K562 (cell line): ENCODE results near the gene ARSI. TPM values are rescaled to one million over a fixed set of nuclear protein-coding genes. Genes with fewer than 3 reads are reported as not detected.

Experiments used
- ATAC-seq: fragments of 200-7000 bp; cut with Tn5 transposase; 3 replicates; pipeline ENCODE4 v1.9.1; 2020; ENCODE audit warnings: moderate library complexity
- BruUV-seq: library from RNA; stranded (reverse); fragments of 400-500 nt; replicated peaks from 2 replicates; lab custom pipeline; 2021; lab: Mats Ljungman, UMichigan
- CTCF ChIA-PET: fragments of 300-600 bp; formaldehyde crosslinking; extraction: SDS; loops from one replicate; lab custom pipeline; 2021; ENCODE audit warnings: low intra/inter-chr PET ratio; lab: Yijun Ruan, JAX
- POLR2A ChIA-PET: fragments of 300-600, 350-650 bp; sonication (Branson Sonifier 250); formaldehyde crosslinking; extraction: SDS; loops from one replicate; lab custom pipeline; 2021; ENCODE audit warnings: antibody characterized with exemption, inconsistent platforms; lab: Yijun Ruan, JAX
- DNase-seq, 4 experiments: peaks; one replicate each; pipeline versions ENCODE4 v3.0.0 to v3.0.0-alpha.2; 2011 to 2018; ENCODE audit warnings: low spot score in 3 of 4, mixed read lengths in 3 of 4; ENCODE audit errors: extremely low read depth in 1 of 4
- FAIRE-seq: peaks from 2 replicates; lab custom pipeline; 2011; peaks lifted over from hg19 to GRCh38; lab: Jason Lieb, UNC
- H2AFZ ChIP-seq: 2 replicates; pipeline ENCODE4 v1.6.0; 2011; ENCODE audit warnings: low read depth, low read length, control low read depth, inconsistent platforms
- H3K27ac ChIP-seq: fragments of 200-600 bp; 3 replicates; pipeline ENCODE4 v1.8.0; 2011; ENCODE audit warnings: low read depth, mild to moderate bottlenecking, control low read depth, inconsistent platforms, low read length, moderate library complexity, mixed read lengths; ENCODE audit errors: extremely low read depth
- H3K27me3 ChIP-seq, 2 experiments: fragments of 300-600 bp in 1 of 2; 2 replicates in 1 of 2; 3 replicates in 1 of 2; pipeline versions ENCODE4 v1.6.0 to v1.8.0; 2011; ENCODE audit warnings: inconsistent platforms in 2 of 2, low read length in 2 of 2, mild to moderate bottlenecking in 1 of 2, mixed read lengths in 1 of 2, moderate library complexity in 1 of 2; ENCODE audit not compliant: control insufficient read depth in 2 of 2, insufficient read depth in 2 of 2
- H3K36me3 ChIP-seq: fragments of 300-600 bp; 3 replicates; pipeline ENCODE4 v1.8.0; 2011; ENCODE audit warnings: mild to moderate bottlenecking, low read length, inconsistent platforms; ENCODE audit not compliant: control insufficient read depth, insufficient read depth
- H3K4me1 ChIP-seq, 2 experiments: fragments of 200-600 bp in 1 of 2; replicated peaks in 1 of 2; 2 replicates in 1 of 2; 3 replicates in 1 of 2; pipeline versions ENCODE4 v1.5.1 to v1.8.0; 2011; ENCODE audit warnings: inconsistent platforms in 2 of 2, low read length in 2 of 2, mild to moderate bottlenecking in 1 of 2, mixed read lengths in 1 of 2, moderate library complexity in 1 of 2; ENCODE audit not compliant: control insufficient read depth in 2 of 2, insufficient read depth in 2 of 2
- H3K4me2 ChIP-seq: 2 replicates; pipeline ENCODE4 v1.6.1; 2011; ENCODE audit warnings: low read length, control low read depth, inconsistent platforms, mixed read lengths; ENCODE audit not compliant: insufficient read depth
- H3K4me3 ChIP-seq: fragments of 200-600 bp; sonication (generic), shearing (Covaris generic); 2 replicates; pipeline ENCODE4 v1.5.1; 2016; ENCODE audit warnings: control low read depth, inconsistent platforms
- H3K79me2 ChIP-seq: fragments of 200-600 bp; 3 replicates; pipeline ENCODE4 v1.8.0; 2011; ENCODE audit warnings: low read length, inconsistent platforms; ENCODE audit not compliant: control insufficient read depth, insufficient read depth
- H3K9ac ChIP-seq, 2 experiments: 2 replicates each; pipeline versions ENCODE4 v1.6.0 to v1.6.1; 2011; ENCODE audit warnings: low read depth in 2 of 2, low read length in 2 of 2, control low read depth in 1 of 2, inconsistent platforms in 1 of 2, mild to moderate bottlenecking in 1 of 2, mixed read lengths in 1 of 2; ENCODE audit not compliant: insufficient read depth in 1 of 2
- H3K9me1 ChIP-seq: one replicate; pipeline ENCODE4 v1.6.0; 2011; ENCODE audit warnings: inconsistent platforms, mild to moderate bottlenecking, low read length, moderate library complexity; ENCODE audit not compliant: control insufficient read depth, insufficient read depth
- H3K9me3 ChIP-seq: replicated peaks from 2 replicates; pipeline ENCODE4 v1.5.1; 2011; ENCODE audit warnings: low read depth, low read length, inconsistent platforms; ENCODE audit not compliant: control insufficient read depth, insufficient read depth
- H4K20me1 ChIP-seq: replicated peaks from 2 replicates; pipeline ENCODE4 v1.6.1; 2011; ENCODE audit warnings: low read length, inconsistent platforms, mixed read lengths; ENCODE audit not compliant: control insufficient read depth, insufficient read depth
- GABPB2 ChIP-seq: fragments of 250-450 bp; sonication (Bioruptor Pico); conservative IDR thresholded peaks from 2 replicates; pipeline ENCODE4 v1.5.1; 2021; ENCODE audit warnings: mild to moderate bottlenecking
- HINFP ChIP-seq: fragments of 450-650 bp; conservative IDR thresholded peaks from 2 replicates; pipeline ENCODE4 v1.6.1; 2016; ENCODE audit warnings: missing genetic modification characterization, low read depth, mild to moderate bottlenecking, control low read depth, missing compliant biosample characterization
- MYNN ChIP-seq, 2 experiments: sonication (generic); formaldehyde crosslinking in 1 of 2; IDR thresholded peaks; 2 replicates each; pipeline versions ENCODE4 v1.5.0 to v1.6.1; 2016 to 2020; ENCODE audit warnings: antibody characterized with exemption in 1 of 2, missing genetic modification reagents in 1 of 2
- NCOA4 ChIP-seq: fragments of 450-650 bp; IDR thresholded peaks from 2 replicates; pipeline ENCODE4 v1.6.1; 2018; ENCODE audit warnings: mild to moderate bottlenecking; ENCODE audit not compliant: partially characterized antibody
- SIN3B ChIP-seq: fragments of 450-650 bp; IDR thresholded peaks from 2 replicates; pipeline ENCODE4 v1.6.1; 2017; ENCODE audit warnings: low read depth, mild to moderate bottlenecking, moderate library complexity
- VEZF1 ChIP-seq: fragments of 200-800 bp; sonication (Bioruptor generic); IDR thresholded peaks from 2 replicates; pipeline ENCODE4 v1.6.1; 2017; ENCODE audit warnings: missing genetic modification characterization, missing compliant biosample characterization
- ZBTB33 ChIP-seq: sonication (generic); formaldehyde crosslinking; IDR thresholded peaks from 2 replicates; pipeline ENCODE4 v1.8.1; 2023; ENCODE audit warnings: mild to moderate bottlenecking, missing genetic modification reagents
- ZBTB49 ChIP-seq: sonication (generic); formaldehyde crosslinking; IDR thresholded peaks from 2 replicates; pipeline ENCODE4 v1.8.0; 2022; ENCODE audit warnings: missing genetic modification reagents, mild to moderate bottlenecking, borderline replicate concordance
- WGBS: fragments of 100-300 bp; shearing (Covaris generic); methylation state at CpG from one replicate; pipeline ENCODE4 v1.1.6; 2016; ENCODE audit warnings: low coverage, mixed read lengths; ENCODE audit not compliant: insufficient coverage; ENCODE audit errors: missing lambda C conversion rate; 5-methylcytosine and 5-hydroxymethylcytosine counted together
- in situ Hi-C: fragments of 300-500 bp; cut with MboI; formaldehyde crosslinking; loops from 4 replicates; pipeline ENCODE4 v1.15.0; 2018; ENCODE audit warnings: inconsistent platforms, mixed read lengths
- intact Hi-C: fragments of 100-400 bp; cut with micrococcal nuclease; formaldehyde crosslinking; loops from 2 replicates; pipeline ENCODE4 v1.14.2; 2022
- polyA plus RNA-seq, 8 experiments: library from polyadenylated mRNA; depleted of rRNA in 4 of 8; stranded (reverse) in 5 of 8; unstranded in 3 of 8; fragments of >200 nt; fragmentation: Nextera tagmentation in 2 of 8; fragmentation: Illumina TruSeq in 1 of 8; extraction: Ambion mirVana in 2 of 8; extraction: Trizol in 1 of 8; gene quantifications; 2 replicates each; pipeline versions ENCODE4 v1.2.1 to v1.2.3, GENCODE V29; 2011 to 2014; ENCODE audit warnings: inconsistent platforms in 1 of 8, missing spikeins in 1 of 8
- total RNA-seq, 7 experiments: library from RNA; depleted of rRNA in 6 of 7; stranded (reverse); fragments of >200 nt in 6 of 7; fragmentation: Illumina TruSeq in 2 of 7; extraction: Trizol in 2 of 7; gene quantifications; 2 replicates each; pipeline versions ENCODE4 v1.2.1 to v1.2.3, GENCODE V29; 2011 to 2021; ENCODE audit warnings: low replicate concordance in 1 of 7

Gene ARSI
- total and polyA plus RNA-seq, 9 of the 15 experiments (the other 6 are each of a cell fraction or from before 2014, with no cell fraction given), result 0.04 to 0.07 TPM; not detected in 7

- intact Hi-C loops, result no loop called here
- FAIRE-seq (no peak), ATAC-seq (no peak), DNase-seq (no peak)
- 58% methylated on average over 12 of the region's 13 CpGs for WGBS
- Histone ChIP-seq H3K9me3 (no peaks in the 10 kb centered on the region), H3K4me3 (no peak overlapping the region), H3K9ac (peak overlapping the region in 1 of 2 experiments; percentile 53; a peak in 1 of 4 replicates), H3K27ac (no peak overlapping the region), H3K27me3 (peaks cover 0 to 26% of the 10 kb centered on the region in 2 experiments; a peak in 3 of 5 replicates), H3K36me3 (no peaks in the 10 kb centered on the region), H3K79me2 (no peaks in the 10 kb centered on the region), H3K4me1 (peaks cover 22 to 38% of the 10 kb centered on the region in 2 experiments; a peak in 4 of 5 replicates), H3K4me2 (no peak overlapping the region), H2AFZ (peak overlapping the region; percentile 90; the same call in 1 of the 2 replicates), H3K9me1 (peaks cover 14% of the 10 kb centered on the region), H4K20me1 (no peaks in the 10 kb centered on the region)
- CTCF ChIA-PET, result no interaction called here
- no TSS peak for BruUV-seq
- no peak for TF ChIP-seq MYNN (IDR thresholded peaks at IDR 0.05)
- TF ChIP-seq MYNN (CRISPR knock-in tag; IDR thresholded peaks at IDR 0.05), result no peak
- TF ChIP-seq SIN3B, result no peak
- TF ChIP-seq VEZF1, result peak; percentile 35; the same call in 1 of the 2 replicates
- TF ChIP-seq ZBTB33, result 0 out of 2 replicates have a peak, but pooled peaks have one; percentile 18
- TF ChIP-seq GABPB2 (CRISPR knock-in tag), result no peak
- TF ChIP-seq HINFP (tag), result no peak
- TF ChIP-seq NCOA4, result no peak
- TF ChIP-seq ZBTB49 (CRISPR knock-in tag), result no peak
- in situ Hi-C loops, result no loop called here
- POLR2A ChIA-PET, result interaction anchor here (0.6 to 1.0 kb wide), 2 partner anchors 8 to 221 kb away, joined by 3 to 5 read pairs; no protein-coding TSS in a partner anchor
Measured at GRCh38 chr5:150291388-150292385, 11.0 kb downstream of the ARSI start.
